GM19351 (cell line): ENCODE results near the gene MAML2.
A peak's percentile ranks its signal among the peaks of the same experiment; 100 is the strongest.

Source experiments
- ATAC-seq: cut with Tn5 transposase; IDR thresholded peaks from one replicate; pipeline ENCODE4 v1.9.1; 2021; ENCODE audit warnings: mild to moderate bottlenecking, moderate library complexity; ENCODE audit not compliant: unreplicated experiment

Gene MAML2

DNA sequence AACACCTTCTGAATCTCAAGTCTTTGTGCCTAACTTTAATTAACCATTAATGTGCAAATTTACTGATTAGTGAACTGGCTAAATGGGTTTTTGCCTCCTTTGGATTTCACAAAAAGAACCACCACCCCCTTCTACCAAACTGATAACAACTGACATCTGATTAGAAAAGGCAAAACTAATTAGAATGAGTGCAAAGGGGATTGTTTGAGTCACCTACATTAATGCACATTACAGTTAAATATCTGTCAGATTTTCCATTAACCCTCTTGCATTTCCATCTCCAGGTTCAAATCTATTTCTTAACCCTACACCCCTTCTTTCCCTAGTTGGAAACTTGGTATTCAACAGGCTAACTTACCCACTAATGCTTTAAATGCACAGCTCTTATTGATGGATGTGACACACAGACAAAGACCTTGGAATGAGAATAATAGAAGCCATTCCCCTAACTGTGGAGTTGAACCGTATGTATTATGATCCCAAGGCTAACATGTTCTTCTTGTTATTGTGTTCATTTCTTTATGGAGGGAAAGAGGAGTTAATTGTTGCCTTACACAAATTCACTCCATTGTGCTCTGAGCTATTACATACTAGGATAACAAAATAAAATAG, 257.6 kb downstream of the MAML2 start:
- ATAC-seq = no peak

GRCh38 chr11:96084610-96085318, 258.2 kb downstream of the MAML2 start:
- ATAC-seq = no peak

GRCh38 chr11:96082936-96083335, 260.1 kb downstream of the MAML2 start:
- no peak for ATAC-seq

- no peak for ATAC-seq
Measured at GRCh38 chr11:96082002-96082899, 260.7 kb downstream of the MAML2 start.

DNA sequence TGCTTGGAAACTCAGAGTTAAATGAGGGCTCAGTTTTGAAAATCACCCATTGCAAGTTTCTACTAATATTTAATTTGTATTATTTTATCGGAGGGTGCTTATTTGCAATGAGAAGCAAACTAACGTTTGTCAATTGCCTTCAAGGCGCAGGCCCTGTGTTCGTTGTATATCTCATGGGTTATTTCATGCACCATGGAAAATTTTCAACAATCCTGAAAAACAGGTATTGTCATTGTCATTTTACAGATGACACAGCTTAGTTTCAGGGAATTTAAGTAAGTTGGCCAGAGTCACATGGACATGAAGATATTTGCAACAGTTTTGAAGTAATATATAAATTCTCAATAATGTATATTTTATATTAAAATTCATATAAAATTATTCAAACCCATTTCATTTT, 261.4 kb downstream of the MAML2 start:
- no peak for ATAC-seq

- ATAC-seq = no peak
Measured at GRCh38 chr11:96079691-96080090, 263.3 kb downstream of the MAML2 start.

GRCh38 chr11:96075532-96075959, 267.4 kb downstream of the MAML2 start:
- peak; percentile 78 for ATAC-seq

- ATAC-seq = peak; percentile 37
Measured at GRCh38 chr11:96074551-96075310, 268.3 kb downstream of the MAML2 start.

- ATAC-seq = no peak
Measured at GRCh38 chr11:96073536-96073935, 269.5 kb downstream of the MAML2 start.

DNA sequence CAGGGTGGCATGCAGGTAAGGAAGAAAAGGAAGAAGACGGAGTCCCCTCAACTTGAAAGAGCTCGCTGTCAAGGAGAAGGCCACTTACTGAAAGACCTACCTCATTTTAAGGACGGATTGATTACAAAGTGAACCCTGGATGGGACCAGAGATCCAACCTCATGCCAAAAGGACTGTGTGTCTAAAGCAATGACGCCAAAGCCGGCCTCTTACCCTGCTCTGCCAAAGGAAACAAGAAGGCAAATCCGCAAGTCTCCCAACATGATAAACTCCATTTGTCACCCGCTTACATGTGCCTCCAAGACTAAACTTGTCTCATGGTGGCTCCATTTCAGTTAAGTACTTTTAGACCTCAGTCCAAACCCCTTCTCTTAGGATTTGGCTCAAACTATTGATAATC, 270.4 kb downstream of the MAML2 start:
- ATAC-seq = no peak

- no peak for ATAC-seq
Measured at GRCh38 chr11:96070453-96070852, 272.5 kb downstream of the MAML2 start.

- no peak for ATAC-seq
Measured at GRCh38 chr11:96067160-96067559, 275.8 kb downstream of the MAML2 start.

DNA sequence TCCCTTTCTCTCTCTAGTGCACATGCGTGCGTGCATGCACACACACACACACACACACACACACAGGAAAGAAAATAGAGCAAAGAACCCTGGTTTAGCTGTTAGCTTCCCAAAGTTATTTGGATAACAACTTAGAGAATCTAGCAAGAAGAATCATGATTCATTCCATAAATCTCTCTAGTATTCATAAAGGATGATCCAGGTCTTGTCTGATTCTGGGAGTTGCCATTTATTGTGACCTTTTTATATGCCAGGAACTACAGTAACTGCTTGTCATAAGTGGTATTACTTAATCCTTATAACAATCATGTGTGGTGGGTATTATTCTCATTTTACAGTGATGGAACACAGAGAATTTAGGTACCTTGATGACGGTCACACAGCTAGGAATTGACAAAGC, 277.6 kb downstream of the MAML2 start:
- no peak for ATAC-seq

GRCh38 chr11:96063886-96064285, 279.1 kb downstream of the MAML2 start:
- ATAC-seq = no peak

DNA sequence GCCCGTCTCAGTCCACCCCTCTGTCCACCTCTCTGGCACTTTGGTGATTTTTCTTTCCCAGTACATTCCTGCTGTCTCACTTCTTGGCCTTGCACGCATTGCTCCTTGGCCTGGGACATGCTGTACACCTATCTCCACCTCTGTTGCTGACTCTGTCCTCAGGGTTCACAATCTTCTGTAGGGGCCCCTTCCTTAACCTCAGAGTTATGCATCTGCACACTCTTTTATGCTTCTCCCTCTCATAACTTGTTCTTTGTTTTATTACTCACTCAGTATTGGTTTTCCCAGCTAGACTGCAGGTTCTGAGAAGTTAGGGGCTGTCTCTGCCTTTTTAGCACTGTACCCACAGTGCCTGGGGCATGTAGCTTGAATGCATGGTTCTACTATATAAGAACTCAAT, 279.9 kb downstream of the MAML2 start:
- no peak for ATAC-seq

DNA sequence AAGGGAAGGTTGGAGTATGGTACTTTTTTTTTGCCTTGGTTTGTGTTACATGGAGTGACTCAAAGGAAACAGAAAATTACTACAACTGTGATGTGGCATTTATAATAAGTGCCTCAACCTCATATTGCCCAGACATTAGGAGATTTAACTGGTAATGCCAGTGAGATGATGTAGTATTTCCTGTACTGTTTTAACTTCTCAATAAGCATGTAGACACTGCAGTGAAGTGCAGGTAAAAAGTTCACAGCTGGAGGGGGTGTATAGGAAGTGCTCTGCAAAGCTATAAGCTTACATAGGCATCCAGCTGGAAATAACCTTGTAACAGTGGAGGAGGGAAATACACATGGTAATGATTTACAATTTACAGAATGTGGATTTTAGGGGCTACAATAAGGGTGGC, 280.9 kb downstream of the MAML2 start:
- ATAC-seq = peak; percentile 58

GRCh38 chr11:96061730-96062129, 281.3 kb downstream of the MAML2 start:
- no peak for ATAC-seq

- no peak for ATAC-seq
Measured at GRCh38 chr11:96061069-96061468, 281.9 kb downstream of the MAML2 start.

GRCh38 chr11:96057502-96057901, 285.5 kb downstream of the MAML2 start:
- no peak for ATAC-seq

DNA sequence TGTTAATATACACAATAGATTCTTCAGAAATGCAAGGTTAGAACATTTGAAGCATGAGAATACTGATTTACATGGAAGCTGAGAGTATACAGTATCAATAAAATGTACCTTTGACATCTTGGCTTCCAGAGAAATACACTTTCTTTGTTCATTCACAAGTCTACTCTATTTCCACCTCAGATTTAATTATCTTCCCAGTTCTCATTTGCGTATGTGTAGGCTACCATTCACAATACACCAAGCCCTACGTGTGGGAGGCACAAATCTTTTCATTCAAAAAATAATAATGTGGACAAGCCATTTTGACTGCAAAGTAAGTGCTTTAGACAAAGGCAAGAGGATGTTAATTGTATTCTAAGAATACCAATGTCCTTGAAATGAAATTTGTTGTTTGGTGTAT, 286.4 kb downstream of the MAML2 start:
- ATAC-seq = no peak
